ENCODE measurements around the gene CXCL17.

The CXCL17 gene

DNA sequence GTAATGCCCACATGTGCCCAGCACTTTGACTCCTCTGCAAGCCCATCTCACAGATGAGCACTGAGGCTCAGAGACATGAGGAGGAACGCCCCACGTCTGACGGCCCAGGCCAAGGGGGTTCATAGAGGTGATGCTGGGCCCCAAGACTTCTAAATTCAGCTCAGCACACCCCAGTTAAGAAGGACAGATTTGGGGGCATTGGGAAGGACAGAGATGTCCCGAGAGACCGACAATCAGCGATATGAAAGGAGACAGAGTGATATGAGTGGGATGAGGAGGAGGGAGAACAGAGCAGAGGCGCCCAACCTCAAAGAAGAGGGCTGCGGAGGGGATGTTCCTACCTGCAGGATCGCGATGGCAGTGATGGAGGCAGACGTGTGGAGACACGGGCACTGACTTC, 52.8 kb downstream of the CXCL17 start, which contains the start of gene CNFN:
Gene CNFN (minus strand): TSS at position 399 of the 400 bp plus-strand sequence. CDS start 1,260 bp downstream, outside the sequence.
- ATAC-seq (ENCODE audit: insufficient read depth, low read depth): no peak
- Histone ChIP-seq H4K20me1 (ENCODE audit: insufficient read depth, low read length) (no peaks in the 10 kb centered on the region), H3K9me3 (ENCODE audit: insufficient read depth, low read length, severe bottlenecking) (no peaks in the 10 kb centered on the region), H2AFZ (ENCODE audit: low read depth, low read length) (no peak within 1 kb of the TSS), H3K36me3 (ENCODE audit: insufficient read depth, low read length) (no peaks in the 10 kb centered on the region), H3K79me2 (ENCODE audit: insufficient read depth, low read length) (no peaks in the 10 kb centered on the region), H3K27me3 (ENCODE audit: insufficient read depth, low read length, poor library complexity) (peaks cover 5% of the 10 kb centered on the region), H3K4me3 (ENCODE audit: low read depth in 1 of 2, low read length in 2 of 2) (no peak within 1 kb of the TSS), H3K9ac (ENCODE audit: low read depth, low read length) (no peak within 1 kb of the TSS), H3K27ac (ENCODE audit: low read length) (no peak within 1 kb of the TSS), H3K4me2 (ENCODE audit: insufficient read depth, low read length) (no peak within 1 kb of the TSS), H3K4me1 (ENCODE audit: insufficient read depth, low read length) (no peaks in the 10 kb centered on the region)
- no peak for DNase-seq
- TF ChIP-seq EZH2 (IDR thresholded peaks at IDR 0.05; ENCODE audit: borderline replicate concordance, low read depth, low read length, severe bottlenecking): no peak
- TF ChIP-seq, protein P1, sequence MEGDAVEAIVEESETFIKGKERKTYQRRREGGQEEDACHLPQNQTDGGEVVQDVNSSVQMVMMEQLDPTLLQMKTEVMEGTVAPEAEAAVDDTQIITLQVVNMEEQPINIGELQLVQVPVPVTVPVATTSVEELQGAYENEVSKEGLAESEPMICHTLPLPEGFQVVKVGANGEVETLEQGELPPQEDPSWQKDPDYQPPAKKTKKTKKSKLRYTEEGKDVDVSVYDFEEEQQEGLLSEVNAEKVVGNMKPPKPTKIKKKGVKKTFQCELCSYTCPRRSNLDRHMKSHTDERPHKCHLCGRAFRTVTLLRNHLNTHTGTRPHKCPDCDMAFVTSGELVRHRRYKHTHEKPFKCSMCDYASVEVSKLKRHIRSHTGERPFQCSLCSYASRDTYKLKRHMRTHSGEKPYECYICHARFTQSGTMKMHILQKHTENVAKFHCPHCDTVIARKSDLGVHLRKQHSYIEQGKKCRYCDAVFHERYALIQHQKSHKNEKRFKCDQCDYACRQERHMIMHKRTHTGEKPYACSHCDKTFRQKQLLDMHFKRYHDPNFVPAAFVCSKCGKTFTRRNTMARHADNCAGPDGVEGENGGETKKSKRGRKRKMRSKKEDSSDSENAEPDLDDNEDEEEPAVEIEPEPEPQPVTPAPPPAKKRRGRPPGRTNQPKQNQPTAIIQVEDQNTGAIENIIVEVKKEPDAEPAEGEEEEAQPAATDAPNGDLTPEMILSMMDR (IDR thresholded peaks at IDR 0.05; ENCODE audit: borderline replicate concordance, extremely low read depth, low read length, poor library complexity, severe bottlenecking): no peak

DNA sequence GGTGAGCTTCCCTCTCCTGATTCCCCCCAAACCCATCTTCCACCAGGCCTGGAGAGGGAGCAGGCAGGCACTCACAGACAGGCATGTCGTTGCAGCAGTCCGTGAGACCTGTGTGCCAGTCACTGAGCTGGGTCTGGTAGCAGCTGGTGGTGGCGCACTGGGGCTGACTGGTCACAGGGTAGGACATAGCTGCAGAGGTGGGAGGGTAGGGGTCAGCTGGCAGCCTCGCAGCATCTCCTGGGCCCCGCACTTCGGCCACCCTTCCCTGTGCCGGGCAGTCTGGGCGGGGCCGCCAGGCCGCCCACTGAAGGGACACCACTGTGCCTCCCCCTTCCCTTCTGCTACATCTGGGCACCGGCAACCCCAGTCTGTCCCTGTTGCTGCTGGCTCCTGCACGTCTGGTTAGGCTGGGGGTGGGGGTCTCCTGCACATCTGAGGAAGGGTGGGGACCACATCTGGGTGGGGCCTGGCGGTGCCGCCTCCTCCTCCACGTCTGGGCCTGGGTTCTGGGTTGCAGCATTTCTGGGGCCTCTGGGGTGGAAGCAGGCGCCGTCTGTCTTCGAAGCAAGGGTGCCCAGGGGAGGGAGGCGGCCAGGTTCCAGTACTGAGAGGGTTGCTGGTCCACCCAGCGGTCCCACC, 53.8 kb downstream of the CXCL17 start:
- Histone ChIP-seq H3K36me3 (ENCODE audit: insufficient read depth, low read length) (no peaks in the 10 kb centered on the region), H3K79me2 (ENCODE audit: insufficient read depth, low read length) (no peaks in the 10 kb centered on the region), H3K9ac (ENCODE audit: low read depth, low read length) (no peak overlapping the region), H3K27me3 (ENCODE audit: insufficient read depth, low read length, poor library complexity) (peaks cover 5% of the 10 kb centered on the region), H2AFZ (ENCODE audit: low read depth, low read length) (no peak overlapping the region), H4K20me1 (ENCODE audit: insufficient read depth, low read length) (no peaks in the 10 kb centered on the region), H3K9me3 (ENCODE audit: insufficient read depth, low read length, severe bottlenecking) (no peaks in the 10 kb centered on the region), H3K4me2 (ENCODE audit: insufficient read depth, low read length) (no peak overlapping the region), H3K27ac (ENCODE audit: low read length) (no peak overlapping the region), H3K4me3 (ENCODE audit: low read depth in 1 of 2, low read length in 2 of 2) (no peak overlapping the region), H3K4me1 (ENCODE audit: insufficient read depth, low read length) (no peaks in the 10 kb centered on the region)
- ATAC-seq (ENCODE audit: insufficient read depth, low read depth) (no peak), DNase-seq (no peak)
- TF ChIP-seq, protein P1 (IDR thresholded peaks at IDR 0.05; ENCODE audit: borderline replicate concordance, extremely low read depth, low read length, poor library complexity, severe bottlenecking): no peak
- TF ChIP-seq EZH2 (IDR thresholded peaks at IDR 0.05; ENCODE audit: borderline replicate concordance, low read depth, low read length, severe bottlenecking): no peak

DNA sequence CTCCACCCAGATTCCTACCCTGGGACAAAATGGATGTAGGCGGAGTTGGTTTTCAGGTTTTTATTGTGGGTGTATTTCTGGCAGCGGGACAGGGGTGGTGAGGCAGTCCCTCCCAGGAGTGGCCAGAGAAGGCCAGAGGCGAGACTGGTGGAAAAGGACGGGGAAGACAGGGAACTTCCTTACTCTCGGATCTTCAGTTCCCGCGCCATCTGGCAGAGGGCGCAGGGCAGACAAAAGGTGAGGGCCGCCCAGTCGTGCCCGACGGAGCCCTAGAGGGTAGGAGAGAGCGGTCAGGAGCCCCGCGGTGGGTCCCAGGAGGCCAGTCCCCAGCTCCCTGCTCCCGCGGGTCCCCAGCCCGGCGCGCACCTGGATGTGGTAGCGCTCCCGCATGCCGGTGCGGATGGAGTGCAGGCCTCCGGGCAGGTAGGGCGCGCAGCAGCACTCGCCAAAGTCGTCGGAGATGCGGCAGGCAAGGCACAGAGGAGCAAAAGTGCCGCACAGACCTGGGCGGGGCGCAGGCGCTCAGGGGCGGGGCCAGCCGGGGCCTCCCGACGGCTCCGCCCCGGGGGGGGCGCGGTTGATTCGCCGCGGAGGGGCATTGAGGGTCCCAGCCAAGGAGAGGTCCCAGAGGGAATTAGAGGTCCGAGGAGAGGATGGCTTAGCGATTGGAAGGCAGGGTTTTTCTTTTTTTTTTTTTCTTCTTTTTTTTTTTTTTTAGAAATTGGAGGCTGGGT, 55.6 kb downstream of the CXCL17 start:
- Histone ChIP-seq H3K79me2 (ENCODE audit: insufficient read depth, low read length) (no peaks in the 10 kb centered on the region), H2AFZ (ENCODE audit: low read depth, low read length) (no peak overlapping the region), H3K4me3 (ENCODE audit: low read depth in 1 of 2, low read length in 2 of 2) (no peak overlapping the region), H3K9me3 (ENCODE audit: insufficient read depth, low read length, severe bottlenecking) (no peaks in the 10 kb centered on the region), H3K4me2 (ENCODE audit: insufficient read depth, low read length) (no peak overlapping the region), H3K9ac (ENCODE audit: low read depth, low read length) (no peak overlapping the region), H3K27me3 (ENCODE audit: insufficient read depth, low read length, poor library complexity) (peaks cover 10% of the 10 kb centered on the region), H3K36me3 (ENCODE audit: insufficient read depth, low read length) (no peaks in the 10 kb centered on the region), H3K27ac (ENCODE audit: low read length) (no peak overlapping the region), H3K4me1 (ENCODE audit: insufficient read depth, low read length) (no peaks in the 10 kb centered on the region), H4K20me1 (ENCODE audit: insufficient read depth, low read length) (no peaks in the 10 kb centered on the region)
- TF ChIP-seq, protein P1 (IDR thresholded peaks at IDR 0.05; ENCODE audit: borderline replicate concordance, extremely low read depth, low read length, poor library complexity, severe bottlenecking): no peak
- no peak for TF ChIP-seq EZH2 (IDR thresholded peaks at IDR 0.05; ENCODE audit: borderline replicate concordance, low read depth, low read length, severe bottlenecking)
- ATAC-seq (ENCODE audit: insufficient read depth, low read depth) (no peak), DNase-seq (no peak)
